K562 (cell line): Measurements from ENCODE around the gene TNFSF11. TPM values are rescaled to one million over a fixed set of nuclear protein-coding genes. Genes with fewer than 3 reads are reported as not detected.

Experiments used
- ATAC-seq: fragments of 200-7000 bp; cut with Tn5 transposase; 3 replicates; pipeline ENCODE4 v1.9.1; 2020; ENCODE audit warnings: moderate library complexity
- BruUV-seq: library from RNA; stranded (reverse); fragments of 400-500 nt; replicated peaks from 2 replicates; lab custom pipeline; 2021; lab: Mats Ljungman, UMichigan
- CTCF ChIA-PET: fragments of 300-600 bp; formaldehyde crosslinking; extraction: SDS; loops from one replicate; lab custom pipeline; 2021; ENCODE audit warnings: low intra/inter-chr PET ratio; lab: Yijun Ruan, JAX
- POLR2A ChIA-PET: fragments of 300-600, 350-650 bp; sonication (Branson Sonifier 250); formaldehyde crosslinking; extraction: SDS; loops from one replicate; lab custom pipeline; 2021; ENCODE audit warnings: antibody characterized with exemption, inconsistent platforms; lab: Yijun Ruan, JAX
- DNase-seq, 4 experiments: peaks; one replicate each; pipeline versions ENCODE4 v3.0.0 to v3.0.0-alpha.2; 2011 to 2018; ENCODE audit warnings: low spot score in 3 of 4, mixed read lengths in 3 of 4; ENCODE audit errors: extremely low read depth in 1 of 4
- FAIRE-seq: peaks from 2 replicates; lab custom pipeline; 2011; peaks lifted over from hg19 to GRCh38; lab: Jason Lieb, UNC
- H2AFZ ChIP-seq: 2 replicates; pipeline ENCODE4 v1.6.0; 2011; ENCODE audit warnings: low read depth, low read length, control low read depth, inconsistent platforms
- H3K27ac ChIP-seq: fragments of 200-600 bp; 3 replicates; pipeline ENCODE4 v1.8.0; 2011; ENCODE audit warnings: low read depth, mild to moderate bottlenecking, control low read depth, inconsistent platforms, low read length, moderate library complexity, mixed read lengths; ENCODE audit errors: extremely low read depth
- H3K27me3 ChIP-seq, 2 experiments: fragments of 300-600 bp in 1 of 2; 2 replicates in 1 of 2; 3 replicates in 1 of 2; pipeline versions ENCODE4 v1.6.0 to v1.8.0; 2011; ENCODE audit warnings: inconsistent platforms in 2 of 2, low read length in 2 of 2, mild to moderate bottlenecking in 1 of 2, mixed read lengths in 1 of 2, moderate library complexity in 1 of 2; ENCODE audit not compliant: control insufficient read depth in 2 of 2, insufficient read depth in 2 of 2
- H3K36me3 ChIP-seq: fragments of 300-600 bp; 3 replicates; pipeline ENCODE4 v1.8.0; 2011; ENCODE audit warnings: mild to moderate bottlenecking, low read length, inconsistent platforms; ENCODE audit not compliant: control insufficient read depth, insufficient read depth
- H3K4me1 ChIP-seq, 2 experiments: fragments of 200-600 bp in 1 of 2; replicated peaks in 1 of 2; 2 replicates in 1 of 2; 3 replicates in 1 of 2; pipeline versions ENCODE4 v1.5.1 to v1.8.0; 2011; ENCODE audit warnings: inconsistent platforms in 2 of 2, low read length in 2 of 2, mild to moderate bottlenecking in 1 of 2, mixed read lengths in 1 of 2, moderate library complexity in 1 of 2; ENCODE audit not compliant: control insufficient read depth in 2 of 2, insufficient read depth in 2 of 2
- H3K4me2 ChIP-seq: 2 replicates; pipeline ENCODE4 v1.6.1; 2011; ENCODE audit warnings: low read length, control low read depth, inconsistent platforms, mixed read lengths; ENCODE audit not compliant: insufficient read depth
- H3K4me3 ChIP-seq: fragments of 200-600 bp; sonication (generic), shearing (Covaris generic); 2 replicates; pipeline ENCODE4 v1.5.1; 2016; ENCODE audit warnings: control low read depth, inconsistent platforms
- H3K79me2 ChIP-seq: fragments of 200-600 bp; 3 replicates; pipeline ENCODE4 v1.8.0; 2011; ENCODE audit warnings: low read length, inconsistent platforms; ENCODE audit not compliant: control insufficient read depth, insufficient read depth
- H3K9ac ChIP-seq, 2 experiments: 2 replicates each; pipeline versions ENCODE4 v1.6.0 to v1.6.1; 2011; ENCODE audit warnings: low read depth in 2 of 2, low read length in 2 of 2, control low read depth in 1 of 2, inconsistent platforms in 1 of 2, mild to moderate bottlenecking in 1 of 2, mixed read lengths in 1 of 2; ENCODE audit not compliant: insufficient read depth in 1 of 2
- H3K9me1 ChIP-seq: one replicate; pipeline ENCODE4 v1.6.0; 2011; ENCODE audit warnings: inconsistent platforms, mild to moderate bottlenecking, low read length, moderate library complexity; ENCODE audit not compliant: control insufficient read depth, insufficient read depth
- H3K9me3 ChIP-seq: replicated peaks from 2 replicates; pipeline ENCODE4 v1.5.1; 2011; ENCODE audit warnings: low read depth, low read length, inconsistent platforms; ENCODE audit not compliant: control insufficient read depth, insufficient read depth
- H4K20me1 ChIP-seq: replicated peaks from 2 replicates; pipeline ENCODE4 v1.6.1; 2011; ENCODE audit warnings: low read length, inconsistent platforms, mixed read lengths; ENCODE audit not compliant: control insufficient read depth, insufficient read depth
- CSDE1 ChIP-seq, 2 experiments: fragments of 450-650 bp; IDR thresholded peaks; 2 replicates each; pipeline ENCODE4 v1.6.1; 2016; ENCODE audit warnings: mild to moderate bottlenecking in 1 of 2
- CUX1 ChIP-seq: fragments of 200-800 bp; sonication (Bioruptor generic); IDR thresholded peaks from 2 replicates; pipeline ENCODE4 v1.6.1; 2016; ENCODE audit warnings: missing genetic modification characterization, missing compliant biosample characterization
- ELK3 ChIP-seq: fragments of 450-650 bp; formaldehyde crosslinking; IDR thresholded peaks from 2 replicates; pipeline ENCODE4 v1.4.0; 2020; ENCODE audit warnings: mild to moderate bottlenecking
- HIVEP1 ChIP-seq: fragments of 250-450 bp; sonication (Bioruptor Pico); IDR thresholded peaks from 2 replicates; pipeline ENCODE4 v1.4.0; 2020; ENCODE audit warnings: mild to moderate bottlenecking
- ILF3 ChIP-seq: fragments of 450-650 bp; IDR thresholded peaks from 2 replicates; pipeline ENCODE4 v1.6.1; 2018; ENCODE audit warnings: antibody characterized with exemption, mild to moderate bottlenecking, moderate library complexity, borderline replicate concordance
- KHSRP ChIP-seq: fragments of 450-650 bp; IDR thresholded peaks from 2 replicates; pipeline ENCODE4 v1.6.1; 2017
- KLF6 ChIP-seq: fragments of 250-450 bp; sonication (Bioruptor Pico); IDR thresholded peaks from 2 replicates; pipeline ENCODE4 v1.4.0; 2020; ENCODE audit warnings: mild to moderate bottlenecking, moderate library complexity, borderline replicate concordance
- OTX1 ChIP-seq: fragments of 450-650 bp; formaldehyde crosslinking; IDR thresholded peaks from 2 replicates; pipeline ENCODE4 v1.4.0; 2022; ENCODE audit warnings: mild to moderate bottlenecking
- PPARD ChIP-seq: fragments of 250-450 bp; sonication (Bioruptor Pico); IDR thresholded peaks from 2 replicates; pipeline ENCODE4 v1.8.0; 2022; ENCODE audit warnings: inconsistent platforms, mild to moderate bottlenecking, moderate library complexity
- SAP30 ChIP-seq: fragments of 200-600 bp; sonication (generic); IDR thresholded peaks from 2 replicates; pipeline ENCODE4 v1.6.1; 2012; ENCODE audit warnings: borderline replicate concordance, low read depth, mild to moderate bottlenecking, moderate library complexity, low read length, control low read depth, inconsistent platforms; ENCODE audit not compliant: insufficient read depth, poor library complexity, severe bottlenecking
- TEAD1 ChIP-seq, 2 experiments: fragments of 450-650 bp in 1 of 2; sonication (generic) in 1 of 2; formaldehyde crosslinking; IDR thresholded peaks; 2 replicates each; pipeline versions ENCODE4 v1.4.0 to v1.8.0; 2020 to 2022; ENCODE audit warnings: mild to moderate bottlenecking in 2 of 2, missing genetic modification reagents in 1 of 2
- TGIF2 ChIP-seq: sonication (generic); formaldehyde crosslinking; IDR thresholded peaks from 2 replicates; pipeline ENCODE4 v1.8.1; 2022; ENCODE audit warnings: mild to moderate bottlenecking, missing genetic modification reagents, moderate library complexity
- ZC3H4 ChIP-seq: sonication (generic); formaldehyde crosslinking; IDR thresholded peaks from 2 replicates; pipeline ENCODE4 v1.9.0; 2021; ENCODE audit warnings: missing genetic modification reagents, borderline replicate concordance
- ZNF143 ChIP-seq: sonication (generic); formaldehyde crosslinking; IDR thresholded peaks from 2 replicates; pipeline ENCODE4 v1.9.0; 2022; ENCODE audit warnings: mild to moderate bottlenecking, missing genetic modification reagents
- ZNF174 ChIP-seq: fragments of 250-450 bp; sonication (Bioruptor Pico); IDR thresholded peaks from 2 replicates; pipeline ENCODE4 v1.4.0; 2020; ENCODE audit warnings: mild to moderate bottlenecking
- WGBS: fragments of 100-300 bp; shearing (Covaris generic); methylation state at CpG from one replicate; pipeline ENCODE4 v1.1.6; 2016; ENCODE audit warnings: low coverage, mixed read lengths; ENCODE audit not compliant: insufficient coverage; ENCODE audit errors: missing lambda C conversion rate; 5-methylcytosine and 5-hydroxymethylcytosine counted together
- in situ Hi-C: fragments of 300-500 bp; cut with MboI; formaldehyde crosslinking; loops from 4 replicates; pipeline ENCODE4 v1.15.0; 2018; ENCODE audit warnings: inconsistent platforms, mixed read lengths
- intact Hi-C: fragments of 100-400 bp; cut with micrococcal nuclease; formaldehyde crosslinking; loops from 2 replicates; pipeline ENCODE4 v1.14.2; 2022
- polyA plus RNA-seq, 8 experiments: library from polyadenylated mRNA; depleted of rRNA in 4 of 8; stranded (reverse) in 5 of 8; unstranded in 3 of 8; fragments of >200 nt; fragmentation: Nextera tagmentation in 2 of 8; fragmentation: Illumina TruSeq in 1 of 8; extraction: Ambion mirVana in 2 of 8; extraction: Trizol in 1 of 8; gene quantifications; 2 replicates each; pipeline versions ENCODE4 v1.2.1 to v1.2.3, GENCODE V29; 2011 to 2014; ENCODE audit warnings: inconsistent platforms in 1 of 8, missing spikeins in 1 of 8
- total RNA-seq, 7 experiments: library from RNA; depleted of rRNA in 6 of 7; stranded (reverse); fragments of >200 nt in 6 of 7; fragmentation: Illumina TruSeq in 2 of 7; extraction: Trizol in 2 of 7; gene quantifications; 2 replicates each; pipeline versions ENCODE4 v1.2.1 to v1.2.3, GENCODE V29; 2011 to 2021; ENCODE audit warnings: low replicate concordance in 1 of 7

TNFSF11 gene
- total and polyA plus RNA-seq, 9 of the 15 experiments (the other 6 are each of a cell fraction or from before 2014, with no cell fraction given), result not detected

- FAIRE-seq, result no peak
- POLR2A ChIA-PET, result no interaction called here
These were observed 82.2 kb downstream of the TNFSF11 start for GRCh38 chr13:42656161-42656560.

More at GRCh38 chr13:42656161-42656560, 82.2 kb downstream of the TNFSF11 start:
- Histone ChIP-seq H3K36me3 (no peaks in the 10 kb centered on the region), H3K27ac (no peak overlapping the region), H3K4me1 (no peaks in the 10 kb centered on the region), H3K9me3 (no peaks in the 10 kb centered on the region), H3K4me3 (no peak overlapping the region), H2AFZ (no peak overlapping the region), H4K20me1 (no peaks in the 10 kb centered on the region)
- CTCF ChIA-PET, result no interaction called here
- BruUV-seq, result no TSS peak
- TF ChIP-seq HIVEP1 (CRISPR knock-in tag) (no peak), ZNF174 (no peak), ELK3 (CRISPR knock-in tag) (no peak), KHSRP (no peak), TEAD1 (CRISPR knock-in tag; IDR thresholded peaks at IDR 0.05) (no peak), PPARD (CRISPR knock-in tag) (no peak), ZNF143 (CRISPR knock-in tag) (no peak), ILF3 (no peak), TGIF2 (CRISPR knock-in tag) (no peak), SAP30 (no peak), CSDE1 (IDR thresholded peaks at IDR 0.05) (no peak), KLF6 (CRISPR knock-in tag) (no peak), CUX1 (no peak), ZC3H4 (CRISPR knock-in tag) (no peak), OTX1 (CRISPR knock-in tag) (no peak)
- TF ChIP-seq, all 486 proteins: peak for 0
- DNase-seq (no peak), ATAC-seq (no peak)
- WGBS, result 0% methylated on average over 1 of the region's 1 CpG
- H3K79me2 ChIP-seq, result no peaks in the 10 kb centered on the region
- in situ Hi-C loops, result no loop called here
- H3K27me3 ChIP-seq, result no peaks in the 10 kb centered on the region
- no peaks in the 10 kb centered on the region for H3K9me1 ChIP-seq
- intact Hi-C loops, result no loop called here
- H3K9ac ChIP-seq, result no peak overlapping the region
- no peak overlapping the region for H3K4me2 ChIP-seq
